SU-DHL-6 (cell line): ENCODE measurements around the gene C7orf33.

Experiments used
- H2AFZ ChIP-seq: fragments of 200-600 bp; sonication (generic); 2 replicates; pipeline ENCODE4 v1.6.1; 2014; ENCODE audit warnings: low read depth, mild to moderate bottlenecking, moderate library complexity, mixed read lengths, antibody characterized with exemption, low read length; ENCODE audit not compliant: severe bottlenecking
- H3F3A ChIP-seq: fragments of 200-600 bp; shearing (Covaris generic); 2 replicates; pipeline ENCODE4 v1.6.0; 2016; ENCODE audit warnings: antibody characterized with exemption, mild to moderate bottlenecking; ENCODE audit not compliant: insufficient read depth
- H3K27ac ChIP-seq: fragments of 200-600 bp; sonication (generic); 2 replicates; pipeline ENCODE4 v1.5.1; 2016; ENCODE audit warnings: low read depth, mild to moderate bottlenecking, low read length, moderate library complexity, mixed read lengths
- H3K27me3 ChIP-seq: fragments of 200-600 bp; sonication (generic), shearing (Covaris generic); 2 replicates; pipeline ENCODE4 v1.6.0; 2014; ENCODE audit warnings: mild to moderate bottlenecking, low read length
- H3K36me3 ChIP-seq: fragments of 200-600 bp; sonication (generic); 2 replicates; pipeline ENCODE4 v1.6.1; 2014; ENCODE audit warnings: mild to moderate bottlenecking, low read length, mixed read lengths
- H3K4me2 ChIP-seq: fragments of 300-600, 200-600 bp; shearing (Covaris generic), sonication (generic); 2 replicates; pipeline ENCODE4 v1.6.0; 2014; ENCODE audit warnings: low read length, low read depth, mild to moderate bottlenecking; ENCODE audit not compliant: poor library complexity, severe bottlenecking
- H3K4me3 ChIP-seq: fragments of 200-600 bp; sonication (generic); 2 replicates; pipeline ENCODE4 v1.5.1; 2014; ENCODE audit warnings: antibody characterized with exemption, low read length, mild to moderate bottlenecking, mixed read lengths; ENCODE audit not compliant: insufficient read depth, poor library complexity, severe bottlenecking
- H3K79me2 ChIP-seq: fragments of 200-600 bp; sonication (generic); 2 replicates; pipeline ENCODE4 v1.6.1; 2014; ENCODE audit warnings: mild to moderate bottlenecking, low read length, moderate library complexity; ENCODE audit not compliant: insufficient read depth
- H3K9ac ChIP-seq: fragments of 200-600 bp; sonication (generic); 2 replicates; pipeline ENCODE4 v1.7.0; 2014; ENCODE audit warnings: mild to moderate bottlenecking, low read length
- H3K9me2 ChIP-seq: fragments of 200-600 bp; sonication (generic); replicated peaks from 2 replicates; pipeline ENCODE4 v1.6.1; 2014; ENCODE audit warnings: low read length; ENCODE audit not compliant: insufficient read depth
- H3K9me3 ChIP-seq: fragments of 200-600 bp; sonication (generic); 2 replicates; pipeline ENCODE4 v1.6.1; 2014; ENCODE audit warnings: low read length, mixed read lengths; ENCODE audit not compliant: insufficient read depth
- H4K20me1 ChIP-seq: fragments of 200-600 bp; sonication (generic); 2 replicates; pipeline ENCODE4 v1.6.1; 2014; ENCODE audit warnings: low read depth, mild to moderate bottlenecking, antibody characterized with exemption, low read length, moderate library complexity, mixed read lengths
- EZH2phosphoT487 ChIP-seq: fragments of 200-600 bp; sonication (generic), shearing (Covaris generic); conservative IDR thresholded peaks from 2 replicates; pipeline ENCODE4 v1.6.1; 2018; ENCODE audit warnings: mild to moderate bottlenecking, antibody characterized with exemption, low read length, moderate library complexity, mixed read lengths
- TF ChIP-seq, protein P1 (sequence below): fragments of 200-600 bp; sonication (generic); IDR thresholded peaks from one replicate; pipeline ENCODE4 v1.5.1; 2017; ENCODE audit warnings: antibody characterized with exemption, mild to moderate bottlenecking, low read length, moderate library complexity; ENCODE audit not compliant: insufficient read depth, poor library complexity, severe bottlenecking

The C7orf33 gene

DNA sequence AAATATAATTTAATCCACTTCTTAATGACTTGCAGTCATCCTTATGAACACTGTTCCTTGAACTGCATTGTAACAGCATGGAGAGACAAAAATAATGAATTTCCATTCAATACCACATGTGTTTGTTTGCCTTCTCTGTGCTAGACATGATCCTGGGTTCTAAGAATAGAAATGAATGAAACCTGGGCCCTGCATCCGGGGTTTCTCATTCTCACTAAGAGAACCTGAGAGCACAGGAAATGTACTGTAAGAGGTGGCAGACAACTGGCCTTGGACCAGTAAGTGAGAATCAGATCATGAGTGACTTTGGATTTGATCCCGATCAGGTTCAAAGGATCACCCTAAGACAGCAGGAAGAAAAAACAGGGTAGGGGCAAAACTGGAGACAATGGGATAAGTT is 70.9 kb downstream of the C7orf33 start:
- no peaks in the 10 kb centered on the region for H3F3A ChIP-seq
- H2AFZ ChIP-seq = no peak overlapping the region

DNA sequence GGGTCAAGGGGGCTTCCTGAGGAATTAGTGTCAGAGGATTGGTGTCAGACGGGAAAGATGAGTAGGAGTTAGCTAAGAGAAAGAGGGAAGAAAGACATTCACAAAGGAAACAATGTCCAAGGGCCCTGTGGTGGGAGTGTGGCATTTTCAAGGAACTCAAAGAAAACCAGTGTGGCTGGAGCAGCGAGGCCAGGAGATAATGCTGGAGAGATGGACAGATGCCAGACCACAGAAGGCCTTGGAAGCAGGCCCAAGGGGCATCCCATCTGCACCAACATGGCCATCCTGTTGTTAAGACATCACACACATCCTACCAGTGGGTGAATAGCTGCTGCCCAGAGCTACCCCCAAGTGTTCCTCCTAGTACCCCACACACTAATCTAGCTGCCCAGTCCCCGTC is 72.1 kb downstream of the C7orf33 start:
- H3K9me2 ChIP-seq = no peaks in the 10 kb centered on the region
- no peaks in the 10 kb centered on the region for H3K27me3 ChIP-seq
- H3K36me3 ChIP-seq = no peaks in the 10 kb centered on the region
- no peak for TF ChIP-seq EZH2phosphoT487
- TF ChIP-seq, protein P1, sequence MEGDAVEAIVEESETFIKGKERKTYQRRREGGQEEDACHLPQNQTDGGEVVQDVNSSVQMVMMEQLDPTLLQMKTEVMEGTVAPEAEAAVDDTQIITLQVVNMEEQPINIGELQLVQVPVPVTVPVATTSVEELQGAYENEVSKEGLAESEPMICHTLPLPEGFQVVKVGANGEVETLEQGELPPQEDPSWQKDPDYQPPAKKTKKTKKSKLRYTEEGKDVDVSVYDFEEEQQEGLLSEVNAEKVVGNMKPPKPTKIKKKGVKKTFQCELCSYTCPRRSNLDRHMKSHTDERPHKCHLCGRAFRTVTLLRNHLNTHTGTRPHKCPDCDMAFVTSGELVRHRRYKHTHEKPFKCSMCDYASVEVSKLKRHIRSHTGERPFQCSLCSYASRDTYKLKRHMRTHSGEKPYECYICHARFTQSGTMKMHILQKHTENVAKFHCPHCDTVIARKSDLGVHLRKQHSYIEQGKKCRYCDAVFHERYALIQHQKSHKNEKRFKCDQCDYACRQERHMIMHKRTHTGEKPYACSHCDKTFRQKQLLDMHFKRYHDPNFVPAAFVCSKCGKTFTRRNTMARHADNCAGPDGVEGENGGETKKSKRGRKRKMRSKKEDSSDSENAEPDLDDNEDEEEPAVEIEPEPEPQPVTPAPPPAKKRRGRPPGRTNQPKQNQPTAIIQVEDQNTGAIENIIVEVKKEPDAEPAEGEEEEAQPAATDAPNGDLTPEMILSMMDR = no peak
- H4K20me1 ChIP-seq = no peaks in the 10 kb centered on the region
- no peak overlapping the region for H3K4me3 ChIP-seq
- no peak overlapping the region for H3K27ac ChIP-seq
- no peak overlapping the region for H3K4me2 ChIP-seq
- H3F3A ChIP-seq = no peaks in the 10 kb centered on the region
- H3K79me2 ChIP-seq = no peaks in the 10 kb centered on the region
- no peak overlapping the region for H2AFZ ChIP-seq
- H3K9ac ChIP-seq = no peak overlapping the region
- H3K9me3 ChIP-seq = no peaks in the 10 kb centered on the region

More for the DNA sequence above, 70.9 kb downstream of the C7orf33 start:
- Histone ChIP-seq H3K27me3 (no peaks in the 10 kb centered on the region), H3K27ac (no peak overlapping the region), H3K9me2 (no peaks in the 10 kb centered on the region), H3K4me3 (no peak overlapping the region), H3K9me3 (no peaks in the 10 kb centered on the region), H3K4me2 (no peak overlapping the region), H3K79me2 (no peaks in the 10 kb centered on the region), H4K20me1 (no peaks in the 10 kb centered on the region), H3K9ac (no peak overlapping the region), H3K36me3 (no peaks in the 10 kb centered on the region)
- no peak for TF ChIP-seq EZH2phosphoT487
- TF ChIP-seq, protein P1 = no peak

DNA sequence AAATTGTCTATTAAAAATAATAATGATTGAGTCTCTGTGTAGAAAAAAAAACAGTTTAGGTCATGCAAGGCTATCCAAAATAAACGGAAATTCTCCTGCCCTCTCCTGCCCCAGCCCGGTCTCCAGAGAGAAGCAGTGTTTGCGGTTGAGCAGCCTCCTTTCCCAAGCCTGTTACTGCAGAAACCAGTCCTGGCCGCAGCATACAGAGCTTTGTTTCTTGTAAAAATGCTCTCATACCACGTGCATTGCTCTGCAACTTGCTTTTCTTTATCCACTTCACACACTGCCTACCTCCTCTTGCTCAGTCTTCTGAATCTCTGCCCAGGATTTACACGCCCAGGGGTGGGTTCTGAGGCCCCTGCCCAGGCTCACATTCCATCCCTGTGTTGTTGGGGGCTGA is 73.8 kb downstream of the C7orf33 start:
- Histone ChIP-seq H3K9me3 (no peaks in the 10 kb centered on the region), H3K4me3 (no peak overlapping the region), H3K79me2 (no peaks in the 10 kb centered on the region), H3F3A (no peaks in the 10 kb centered on the region), H2AFZ (no peak overlapping the region), H4K20me1 (no peaks in the 10 kb centered on the region), H3K9ac (no peak overlapping the region), H3K36me3 (no peaks in the 10 kb centered on the region), H3K27me3 (no peaks in the 10 kb centered on the region), H3K9me2 (no peaks in the 10 kb centered on the region), H3K4me2 (no peak overlapping the region), H3K27ac (no peak overlapping the region)
- TF ChIP-seq, protein P1 = no peak
- no peak for TF ChIP-seq EZH2phosphoT487

DNA sequence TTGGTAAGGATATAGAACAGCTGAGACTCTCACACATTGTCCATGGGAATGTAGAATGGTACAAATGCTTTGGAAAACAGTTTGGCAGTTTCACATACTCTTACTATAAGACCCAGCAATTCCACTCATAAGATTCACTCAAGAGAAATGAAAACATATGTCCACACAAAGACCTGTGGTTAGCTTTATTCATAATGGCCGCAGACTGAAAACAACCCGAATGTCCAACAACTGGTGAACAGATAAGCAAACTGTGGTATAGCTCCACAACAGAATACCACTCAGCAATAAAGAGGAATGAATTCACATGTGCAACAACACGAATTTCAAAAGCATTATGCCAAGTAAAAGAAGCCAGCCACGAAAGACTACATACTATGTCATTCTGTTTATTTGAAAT is 74.7 kb downstream of the C7orf33 start:
- no peak for TF ChIP-seq EZH2phosphoT487
- TF ChIP-seq, protein P1 = no peak
- Histone ChIP-seq H3K4me3 (no peak overlapping the region), H3K9me2 (no peaks in the 10 kb centered on the region), H3K9me3 (no peaks in the 10 kb centered on the region), H3K36me3 (no peaks in the 10 kb centered on the region), H3K79me2 (no peaks in the 10 kb centered on the region), H3K27ac (no peak overlapping the region), H3K27me3 (no peaks in the 10 kb centered on the region), H3K9ac (no peak overlapping the region), H3K4me2 (no peak overlapping the region), H3F3A (no peaks in the 10 kb centered on the region), H2AFZ (no peak overlapping the region), H4K20me1 (no peaks in the 10 kb centered on the region)
